HG02588 (cell line): Measurements from ENCODE around the gene STK40.

ENCODE experiments used
- ATAC-seq: cut with Tn5 transposase; IDR thresholded peaks from one replicate; pipeline ENCODE4 v1.9.1; 2021; ENCODE audit warnings: mild to moderate bottlenecking, moderate library complexity; ENCODE audit not compliant: unreplicated experiment

Gene STK40

GRCh38 chr1:36385410-36386264 lies at the start of gene STK40:
TSS of gene STK40 (minus strand) at chr1:36385924. CDS start at chr1:36361332, 24,592 bp downstream.
- peak; percentile 81 for ATAC-seq

- no peak for ATAC-seq
Observed at GRCh38 chr1:36433102-36433501, 47.4 kb upstream of the STK40 start.

- ATAC-seq = no peak
Observed at GRCh38 chr1:36432616-36433015, 46.9 kb upstream of the STK40 start.

- no peak for ATAC-seq
Observed at GRCh38 chr1:36425791-36426190, 40.1 kb upstream of the STK40 start.

- ATAC-seq = no peak
Observed at GRCh38 chr1:36421649-36422048, 35.9 kb upstream of the STK40 start.

- no peak for ATAC-seq
Observed at GRCh38 chr1:36420836-36421317, 35.2 kb upstream of the STK40 start.

GRCh38 chr1:36420409-36420808 lies 34.7 kb upstream of the STK40 start:
- no peak for ATAC-seq

- ATAC-seq = no peak
Observed at GRCh38 chr1:36419569-36419968, 33.8 kb upstream of the STK40 start.

GRCh38 chr1:36419140-36419539 lies 33.4 kb upstream of the STK40 start:
- ATAC-seq = no peak

- no peak for ATAC-seq
Observed at GRCh38 chr1:36417931-36418330, 32.2 kb upstream of the STK40 start.

- ATAC-seq = no peak
Observed at GRCh38 chr1:36415661-36416326, 30.1 kb upstream of the STK40 start.

GRCh38 chr1:36414384-36414783 lies 28.7 kb upstream of the STK40 start:
- ATAC-seq = no peak

GRCh38 chr1:36411674-36412648 lies 26.2 kb upstream of the STK40 start:
- no peak for ATAC-seq

- ATAC-seq = no peak
Observed at GRCh38 chr1:36408479-36408878, 22.8 kb upstream of the STK40 start.

- no peak for ATAC-seq
Observed at GRCh38 chr1:36406440-36406839, 20.7 kb upstream of the STK40 start.

GRCh38 chr1:36402504-36402890 lies 16.8 kb upstream of the STK40 start:
- no peak for ATAC-seq

GRCh38 chr1:36401602-36402503 lies 16.1 kb upstream of the STK40 start:
- no peak for ATAC-seq

GRCh38 chr1:36400825-36401601 lies 15.3 kb upstream of the STK40 start:
- ATAC-seq = no peak

GRCh38 chr1:36400514-36400824 lies 14.7 kb upstream of the STK40 start:
- no peak for ATAC-seq
